Upper lobe of left lung (tissue), 6 donors: Measurements from ENCODE around the gene CRKL. TPM values are rescaled to one million over a fixed set of nuclear protein-coding genes. Genes with fewer than 3 reads are reported as not detected.
"Not testable (repeated sequence)": the region's sequence is repeated elsewhere in the genome, so short reads cannot be mapped to it uniquely, and the experiment has no call there.

Experiments used
- ATAC-seq, 2 donors: fragments of 200-7000 bp; cut with Tn5 transposase; one replicate each; pipeline ENCODE4 v1.9.1; 2022; ENCODE audit warnings: mild to moderate bottlenecking in 2 of 2, moderate library complexity in 2 of 2; ENCODE audit not compliant: low FRiP score in 2 of 2
- DNase-seq, 2 donors: peaks; one replicate each; pipeline ENCODE4 v3.0.0-alpha.2; 2019 to 2020
- H3K27ac ChIP-seq, 4 donors: fragments of 200-600 bp; sonication (generic); one replicate each; pipeline ENCODE4 v1.5.1; 2016 to 2019
- H3K27me3 ChIP-seq, 4 donors: fragments of 200-600 bp; sonication (generic); one replicate each; pipeline ENCODE4 v1.5.1; 2017 to 2019
- H3K36me3 ChIP-seq, 4 donors: fragments of 200-600 bp; sonication (generic); one replicate each; pipeline ENCODE4 v1.5.1; 2016 to 2019
- H3K4me1 ChIP-seq, 4 donors: fragments of 200-600 bp; sonication (generic); one replicate each; pipeline ENCODE4 v1.5.1; 2018 to 2019
- H3K4me3 ChIP-seq, 4 donors: fragments of 200-600 bp; sonication (generic); one replicate each; pipeline ENCODE4 v1.5.1; 2017 to 2019; ENCODE audit warnings: mild to moderate bottlenecking in 2 of 4, moderate library complexity in 1 of 4
- H3K9me3 ChIP-seq, 4 donors: fragments of 200-600 bp; sonication (generic); one replicate each; pipeline ENCODE4 v1.5.1; 2018 to 2019
- CTCF ChIP-seq, 6 experiments: fragments of 450-650 bp in 4 of 6; fragments of 200-600 bp in 2 of 6; sonication (generic) in 2 of 6; IDR thresholded peaks; one replicate each; pipeline ENCODE4 v1.5.1; 2016 to 2019; ENCODE audit warnings: antibody characterized with exemption in 6 of 6
- EP300 ChIP-seq, 4 donors: sonication (generic); formaldehyde crosslinking; IDR thresholded peaks; one replicate each; pipeline ENCODE4 v1.5.1; 2017; ENCODE audit warnings: antibody characterized with exemption in 4 of 4, control low read depth in 2 of 4
- POLR2A ChIP-seq, 4 donors: fragments of 450-650 bp; IDR thresholded peaks; one replicate each; pipeline ENCODE4 v1.5.1; 2016 to 2017; ENCODE audit warnings: antibody characterized with exemption in 4 of 4, mild to moderate bottlenecking in 2 of 4
- POLR2AphosphoS5 ChIP-seq, 2 donors: sonication (generic); formaldehyde crosslinking; IDR thresholded peaks; one replicate each; pipeline ENCODE4 v1.5.1; 2017; ENCODE audit warnings: antibody characterized with exemption in 2 of 2
- WGBS, 2 donors: methylation state at CpG; one replicate each; pipeline ENCODE4 v1.1.5; 2017 to 2018; 5-methylcytosine and 5-hydroxymethylcytosine counted together
- total RNA-seq, 6 donors: library from RNA; depleted of rRNA in 4 of 6; stranded (reverse); fragments of >200 nt in 4 of 6; gene quantifications; one replicate each; pipeline versions ENCODE4 v1.1.0 to v1.2.1, GENCODE V29; 2016 to 2021
- donor health status: DM: no; HTN: no; CAD: no; lungs with moderate emphysema.
- donor health status: DM: no; HTN: yes; CAD: no; lungs with severe emphysema.

Gene CRKL
- total RNA-seq, 6 donors from 2014 or later = 35.6 to 65.4 (median 53.4) TPM

- H3K9me3 ChIP-seq = no peaks in the 10 kb centered on the region
- H3K4me1 ChIP-seq = peaks cover 38 to 61% (median 51%) of the 10 kb centered on the region in 4 donors
- peak; percentile 71 to 95 for ATAC-seq
- peak overlapping the region in 2 of 4 donors; percentile 27 to 30 for H3K27ac ChIP-seq
- no peak overlapping the region for H3K4me3 ChIP-seq
- peak; percentile 33 to 76 for DNase-seq
- peak in 2 of 4 donors; percentile 40 to 71 for TF ChIP-seq EP300 (IDR thresholded peaks at IDR 0.05)
- TF ChIP-seq POLR2A (IDR thresholded peaks at IDR 0.05) = no peak
- no peak for TF ChIP-seq CTCF (IDR thresholded peaks at IDR 0.05)
- TF ChIP-seq POLR2AphosphoS5 (IDR thresholded peaks at IDR 0.05) = no peak
- H3K27me3 ChIP-seq = no peaks in the 10 kb centered on the region
- 69 to 73% methylated on average over 12 of the region's 12 CpGs for WGBS, 2 donors
- H3K36me3 ChIP-seq = peaks cover 7 to 40% (median 21%) of the 10 kb centered on the region in 4 donors
Measured at GRCh38 chr22:20937031-20937793, 20.0 kb downstream of the CRKL start.

- DNase-seq (no peak), ATAC-seq (peak in 1 of 2 donors; percentile 19)
- H3K36me3 ChIP-seq = peaks cover 7 to 40% (median 21%) of the 10 kb centered on the region in 4 donors
- 68 to 73% methylated on average over 8 of the region's 8 CpGs for WGBS, 2 donors
- peak overlapping the region in 2 of 4 donors; percentile 3 to 30 for H3K27ac ChIP-seq
- no peak for TF ChIP-seq POLR2A (IDR thresholded peaks at IDR 0.05)
- TF ChIP-seq POLR2AphosphoS5 (IDR thresholded peaks at IDR 0.05) = no peak
- TF ChIP-seq CTCF (IDR thresholded peaks at IDR 0.05) = no peak
- no peak for TF ChIP-seq EP300 (IDR thresholded peaks at IDR 0.05)
- H3K4me1 ChIP-seq = peaks cover 38 to 65% (median 50%) of the 10 kb centered on the region in 4 donors
- no peaks in the 10 kb centered on the region for H3K9me3 ChIP-seq
- no peaks in the 10 kb centered on the region for H3K27me3 ChIP-seq
- no peak overlapping the region for H3K4me3 ChIP-seq
Measured at GRCh38 chr22:20937794-20938671, 20.8 kb downstream of the CRKL start.

- not testable (repeated sequence) for H3K27me3 ChIP-seq, ATAC-seq, DNase-seq, H3K4me3 ChIP-seq, H3K9me3 ChIP-seq
- 83 to 93% methylated on average over 14 of the region's 14 CpGs for WGBS, 2 donors
- peaks cover 38 to 69% (median 52%) of the 10 kb centered on the region in 4 donors for H3K4me1 ChIP-seq
- H3K36me3 ChIP-seq = peaks cover 0 to 29% (median 13%) of the 10 kb centered on the region in 4 donors
- peak overlapping the region in 1 of 4 donors; percentile 6 for H3K27ac ChIP-seq
Measured at GRCh38 chr22:20939457-20940185, 22.4 kb downstream of the CRKL start.

GRCh38 chr22:20940186-20940651, 23.0 kb downstream of the CRKL start:
- Histone ChIP-seq H3K27ac (peak overlapping the region in 1 of 4 donors; percentile 6), H3K36me3 (peaks cover 0 to 23% (median 8%) of the 10 kb centered on the region in 4 donors), H3K4me1 (peaks cover 43 to 72% (median 58%) of the 10 kb centered on the region in 4 donors), H3K9me3 (no peaks in the 10 kb centered on the region), H3K4me3 (no peak overlapping the region), H3K27me3 (no peaks in the 10 kb centered on the region)
- no peak for ATAC-seq
- DNase-seq = no peak
- TF ChIP-seq EP300 (IDR thresholded peaks at IDR 0.05) (no peak), POLR2AphosphoS5 (IDR thresholded peaks at IDR 0.05) (no peak), POLR2A (IDR thresholded peaks at IDR 0.05) (no peak), CTCF (IDR thresholded peaks at IDR 0.05) (no peak)
- WGBS, 2 donors = 72 to 73% methylated on average over 3 of the region's 3 CpGs
